GM21528 (cell line): ENCODE measurements around the gene AP5Z1.

Experiments
- ATAC-seq: cut with Tn5 transposase; IDR thresholded peaks from one replicate; pipeline ENCODE4 v1.9.1; 2021; ENCODE audit warnings: mild to moderate bottlenecking, moderate library complexity; ENCODE audit not compliant: unreplicated experiment, low FRiP score

The AP5Z1 gene

GRCh38 chr7:4818000-4818794 is 42.8 kb downstream of the AP5Z1 start:
- ATAC-seq: no peak

GRCh38 chr7:4819560-4820404 is 44.4 kb downstream of the AP5Z1 start:
- ATAC-seq: no peak

DNA sequence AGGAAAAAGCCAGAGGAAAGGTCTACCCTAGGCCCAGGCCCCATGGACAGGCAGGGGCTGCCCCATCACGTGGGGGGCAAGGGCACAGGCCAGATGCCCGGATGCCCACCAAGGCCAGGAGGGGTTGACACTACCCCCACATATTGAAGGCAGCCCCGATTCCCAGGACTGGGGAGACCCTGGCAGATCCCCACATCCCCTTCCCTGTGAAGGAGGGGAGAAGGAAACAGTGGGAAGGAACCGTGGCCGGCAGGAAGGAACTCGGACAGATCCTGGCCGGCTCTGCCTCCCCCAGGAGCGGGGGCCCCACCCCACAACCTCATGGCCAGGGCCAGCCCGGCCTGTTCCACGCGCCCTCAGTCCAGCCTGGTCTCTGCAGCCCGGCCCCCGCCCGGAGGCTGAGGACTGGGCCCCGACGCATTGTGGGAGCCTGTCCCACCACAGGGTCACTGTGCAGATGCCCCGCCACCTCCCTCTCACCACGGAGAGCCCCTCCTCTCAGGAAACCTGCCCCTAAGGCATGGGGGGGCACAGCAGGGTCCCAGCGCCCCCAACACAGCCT is 45.1 kb downstream of the AP5Z1 start:
- no peak for ATAC-seq

DNA sequence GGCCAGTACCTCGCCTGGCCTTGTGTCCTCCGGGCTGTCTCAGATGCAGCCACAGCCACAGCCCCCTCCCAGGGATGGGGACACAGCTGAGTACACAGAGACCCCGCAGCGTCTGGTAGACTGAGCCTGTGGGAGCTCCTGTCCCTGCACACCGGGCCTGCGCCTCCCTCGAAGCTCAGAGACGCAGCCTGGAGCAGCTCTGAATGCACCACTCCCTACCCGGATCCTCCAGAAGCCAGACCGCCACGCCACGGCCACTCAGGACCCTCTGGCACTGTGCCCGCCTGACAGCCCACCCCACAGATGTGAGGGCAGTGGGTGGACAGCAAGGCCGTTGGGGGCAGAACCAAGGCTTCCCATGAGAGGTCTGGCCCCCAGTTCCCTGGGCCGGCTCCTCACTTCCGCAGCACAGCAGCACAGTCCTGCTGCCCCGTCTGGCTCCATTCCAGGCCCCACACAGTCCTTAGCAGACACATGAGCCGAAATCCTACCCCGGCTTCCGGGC is 45.6 kb downstream of the AP5Z1 start:
- ATAC-seq: no peak

DNA sequence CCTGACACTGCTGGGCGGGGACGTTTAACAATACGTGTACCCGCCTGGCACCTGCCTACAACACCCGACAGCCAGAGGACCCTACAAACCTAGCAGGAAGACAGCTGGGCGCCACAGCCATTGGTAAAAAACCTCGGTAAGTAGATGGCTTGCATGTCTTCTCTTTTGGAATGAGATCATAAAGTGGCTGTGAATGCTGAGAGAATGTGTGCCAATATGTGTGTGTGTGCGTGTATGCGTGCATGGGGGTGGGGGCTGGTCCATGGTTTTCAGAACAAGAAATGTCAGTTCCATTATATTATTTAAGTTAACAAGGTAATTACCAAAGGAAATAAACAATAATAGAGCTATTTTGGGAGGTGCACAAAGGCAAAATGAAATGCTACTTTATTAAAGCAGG is 47.3 kb downstream of the AP5Z1 start:
- ATAC-seq: no peak

DNA sequence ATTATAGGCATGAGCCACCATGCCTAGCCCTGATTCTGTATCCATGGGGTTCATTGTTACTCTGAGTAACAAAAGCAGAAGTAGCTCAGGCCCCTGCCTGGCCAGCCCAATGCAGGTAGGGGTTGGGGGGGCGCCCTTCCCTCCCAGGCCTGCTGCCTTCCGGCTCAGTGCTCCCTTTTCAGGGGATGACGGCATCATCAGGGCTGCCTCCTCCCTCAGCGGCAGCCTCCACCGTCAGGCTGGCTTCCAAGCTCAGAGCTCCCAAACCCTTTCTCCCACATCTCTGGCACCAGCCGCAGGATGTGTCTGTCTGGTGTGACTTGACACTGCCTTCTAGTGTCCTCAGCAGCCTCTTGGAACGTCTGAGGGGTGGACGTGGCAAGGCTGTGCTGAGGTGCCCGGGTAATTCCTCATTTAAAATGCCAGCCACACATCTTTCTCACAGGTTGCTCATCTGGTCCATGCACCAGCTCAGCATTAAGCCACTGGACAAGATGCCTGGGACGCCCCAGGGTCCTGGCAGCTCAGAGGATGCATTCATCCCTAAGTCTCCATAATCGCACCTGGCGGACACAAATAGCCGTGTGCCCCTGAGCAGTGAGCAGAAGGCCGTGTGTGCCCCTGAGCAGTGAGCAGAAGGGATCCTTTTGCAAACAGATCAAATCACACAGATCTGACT is 48.2 kb downstream of the AP5Z1 start:
- ATAC-seq: no peak

GRCh38 chr7:4824120-4824775 is 48.8 kb downstream of the AP5Z1 start:
- no peak for ATAC-seq

DNA sequence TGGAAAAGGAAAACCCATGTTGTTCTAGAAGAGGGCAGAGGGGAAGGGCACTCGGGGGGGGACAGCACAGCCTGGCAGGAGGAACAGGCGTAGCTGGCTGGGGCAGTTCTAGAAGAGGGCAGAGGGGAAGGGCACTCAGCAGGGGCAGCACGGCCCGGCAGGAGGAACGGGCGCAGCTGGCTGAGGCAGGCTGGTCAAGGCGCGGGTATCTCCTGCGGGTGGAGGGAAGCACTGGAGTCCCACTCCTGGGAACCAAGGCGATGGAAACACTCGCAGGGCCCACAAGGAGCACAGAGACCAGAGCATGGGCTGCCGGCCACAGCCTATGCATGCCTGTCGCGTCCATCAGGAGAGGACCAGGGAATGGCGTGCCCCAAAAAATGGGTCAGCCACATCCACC is 49.7 kb downstream of the AP5Z1 start:
- ATAC-seq: no peak

DNA sequence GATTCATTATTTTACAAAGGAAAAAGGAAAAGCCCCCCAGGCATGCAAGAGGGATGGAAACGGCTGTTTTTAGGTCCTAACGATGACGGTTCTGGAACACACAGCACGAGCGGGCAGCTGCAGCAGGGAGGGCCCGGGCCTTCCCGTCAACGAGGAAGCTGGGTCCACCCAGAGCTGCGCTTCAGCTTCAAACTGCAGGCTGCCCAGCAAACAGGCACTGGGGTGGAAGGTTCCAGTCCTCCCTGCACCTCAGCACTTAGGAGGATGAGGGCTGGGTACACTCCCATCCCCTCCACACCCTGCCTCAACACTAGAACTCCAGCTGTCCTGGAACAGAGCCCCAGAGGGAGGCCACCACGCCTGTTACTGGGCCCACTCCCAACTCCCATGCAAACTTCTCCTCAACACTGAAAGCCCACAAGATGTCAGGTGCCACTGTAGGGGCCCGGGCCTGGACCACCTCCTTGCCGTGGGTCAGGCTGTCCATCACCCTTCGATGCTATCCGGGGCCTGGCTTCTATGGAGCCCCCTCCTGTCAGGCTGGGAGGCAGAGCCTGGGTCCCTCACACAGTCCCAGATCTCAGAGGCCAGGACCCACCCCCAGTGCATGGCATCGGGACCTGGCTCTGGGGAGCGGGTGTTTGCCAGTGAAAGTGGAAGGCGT is 53.4 kb downstream of the AP5Z1 start:
- no peak for ATAC-seq

DNA sequence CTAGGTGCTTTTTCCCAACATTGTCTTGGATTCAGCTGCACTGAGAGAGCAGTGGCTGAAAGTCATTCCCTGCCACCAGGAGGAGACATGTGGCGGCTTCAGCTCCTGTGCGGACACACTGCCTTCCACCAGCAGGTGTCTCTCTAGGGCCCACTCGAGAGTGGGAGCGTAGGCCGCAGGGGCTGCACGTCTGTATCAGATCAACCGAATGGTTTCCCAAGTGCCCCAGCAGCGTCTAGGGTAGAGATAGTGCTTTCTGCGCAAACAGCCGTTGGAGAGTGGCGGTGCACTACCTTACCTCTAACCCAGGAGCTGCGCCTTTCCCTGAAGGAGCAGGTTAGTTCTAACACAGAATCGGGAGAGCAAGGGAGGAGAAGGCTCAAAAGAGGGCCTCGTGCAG is 54.8 kb downstream of the AP5Z1 start:
- peak; percentile 50 for ATAC-seq

DNA sequence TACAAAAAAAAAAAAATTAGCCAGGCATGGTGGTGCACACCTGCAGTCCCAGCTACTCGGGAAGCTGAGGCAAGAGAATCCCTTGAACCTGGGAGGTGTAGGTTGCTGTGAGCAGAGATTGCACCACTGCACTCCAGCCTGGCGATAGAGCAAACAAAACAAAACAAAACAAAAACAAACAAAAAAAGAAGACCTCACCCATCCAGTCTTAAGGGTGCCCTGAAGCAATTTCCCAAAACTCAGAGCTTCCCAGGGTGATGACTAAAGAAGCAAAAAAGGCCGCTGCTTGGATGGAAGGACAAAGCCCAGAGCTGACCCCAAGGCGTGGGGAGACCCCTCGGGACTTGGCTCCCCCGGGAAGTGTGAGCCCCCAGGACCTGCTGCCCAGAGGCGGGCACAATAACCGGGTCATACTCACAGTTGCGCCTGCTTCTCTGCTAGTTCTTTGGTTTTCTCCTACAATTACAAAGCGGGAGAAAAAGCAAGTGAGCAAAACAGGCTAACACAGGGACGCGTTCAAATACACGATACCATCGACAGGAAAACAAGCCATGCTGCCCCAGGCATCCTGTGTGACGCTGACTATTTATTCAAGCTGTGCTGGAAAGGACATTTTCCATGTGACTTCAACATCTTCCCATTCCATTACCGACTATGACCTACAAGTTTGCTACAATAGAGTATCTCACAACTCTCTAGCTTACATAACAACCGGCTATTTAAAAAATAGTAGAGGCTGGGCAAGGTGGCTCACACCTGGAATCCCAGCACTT is 56.5 kb downstream of the AP5Z1 start:
- ATAC-seq: no peak

GRCh38 chr7:4832711-4833110 is 57.3 kb downstream of the AP5Z1 start:
- ATAC-seq: no peak

GRCh38 chr7:4833176-4833575 is 57.8 kb downstream of the AP5Z1 start:
- no peak for ATAC-seq

- ATAC-seq: no peak
Observed at GRCh38 chr7:4833691-4834600, 58.5 kb downstream of the AP5Z1 start.

DNA sequence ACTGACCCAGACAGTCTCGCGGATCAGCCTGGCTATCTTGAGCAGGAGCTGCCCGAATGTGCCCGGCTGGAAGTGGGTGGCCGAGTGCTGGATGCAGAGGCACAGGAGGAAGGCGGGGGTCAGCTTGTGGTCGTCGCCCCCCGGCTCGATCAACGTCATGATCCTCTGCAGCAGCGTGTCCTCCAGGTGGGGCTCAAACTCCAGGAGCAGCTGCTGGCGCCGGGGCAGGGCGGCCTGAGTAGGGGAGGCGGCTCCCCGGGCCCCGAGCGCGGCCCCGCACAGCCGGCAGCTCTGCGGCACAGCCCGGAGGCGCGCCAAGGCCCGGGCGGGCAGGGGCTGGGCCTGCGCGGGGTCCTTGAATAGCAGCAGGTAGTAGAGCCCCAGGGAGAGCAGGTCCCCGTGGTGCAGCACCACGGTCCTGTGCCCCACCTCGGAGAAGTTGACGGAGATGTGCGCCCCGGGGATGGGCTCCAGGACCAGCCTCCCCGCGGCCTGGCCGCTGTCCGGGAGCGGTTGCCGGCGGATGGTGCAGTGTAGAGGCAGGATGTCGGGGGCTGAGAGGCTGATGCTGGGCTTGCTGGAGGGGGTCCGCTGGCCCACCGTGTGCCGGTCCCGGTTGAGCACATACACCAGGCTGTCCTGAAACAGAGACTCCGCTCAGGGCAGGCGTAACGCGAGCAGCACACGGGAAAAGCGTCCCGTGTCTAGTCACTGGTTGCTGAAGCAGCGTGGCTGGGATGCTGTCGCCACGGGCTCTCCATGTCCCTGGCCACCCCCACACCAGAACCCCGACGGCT is 59.4 kb downstream of the AP5Z1 start:
- no peak for ATAC-seq

- ATAC-seq: no peak
Observed at GRCh38 chr7:4835398-4836205, 60.2 kb downstream of the AP5Z1 start.
